ENCODE data around the gene CYP2F1. TPM values are rescaled to one million over a fixed set of nuclear protein-coding genes. Genes with fewer than 3 reads are reported as not detected.

Gene CYP2F1
- not detected in 2 replicates for total RNA-seq

GRCh38 chr19:41114132-41114531 lies at the start of gene CYP2F1:
TSS of gene CYP2F1 (plus strand) at chr19:41114432. CDS start at chr19:41116189, 1,757 bp downstream.

GRCh38 chr19:41088151-41088550 lies 26.1 kb upstream of the CYP2F1 start, which contains the start of gene CYP2A13:
TSS of gene CYP2A13 (plus strand) at chr19:41088451. CDS start at chr19:41088472, 21 bp downstream.

Other genes with a start within 250 kb of the CYP2F1 start
- gene CYP2A7, start 232.2 kb upstream of the CYP2F1 start, total RNA-seq, result not detected in 2 replicates
- gene CYP2B6, start 123.2 kb upstream of the CYP2F1 start, total RNA-seq, result not detected in 2 replicates
- not detected in 2 replicates for gene CYP2A13, start 26.0 kb upstream of the CYP2F1 start, total RNA-seq
- under 0.01 and 0.20 TPM in 2 replicates for gene CYP2S1, start 78.8 kb downstream of the CYP2F1 start, total RNA-seq
- 157 and 435 TPM in 2 replicates for gene AXL, start 104.8 kb downstream of the CYP2F1 start, total RNA-seq
- 97.0 and 146 TPM in 2 replicates for gene HNRNPUL1, start 149.9 kb downstream of the CYP2F1 start, total RNA-seq
- 6.2 and 11.1 TPM in 2 replicates for gene CCDC97, start 195.7 kb downstream of the CYP2F1 start, total RNA-seq
- gene TGFB1, start 239.5 kb downstream of the CYP2F1 start, total RNA-seq, result 9.6 and 14.7 TPM in 2 replicates
- 4.0 and 5.1 TPM in 2 replicates for gene B9D2, start 249.7 kb downstream of the CYP2F1 start, total RNA-seq